ENCODE data around the gene RBM47.
"Not testable (repeated sequence)": the region's sequence is repeated elsewhere in the genome, so short reads cannot be mapped to it uniquely, and the experiment has no call there.

Gene RBM47

DNA sequence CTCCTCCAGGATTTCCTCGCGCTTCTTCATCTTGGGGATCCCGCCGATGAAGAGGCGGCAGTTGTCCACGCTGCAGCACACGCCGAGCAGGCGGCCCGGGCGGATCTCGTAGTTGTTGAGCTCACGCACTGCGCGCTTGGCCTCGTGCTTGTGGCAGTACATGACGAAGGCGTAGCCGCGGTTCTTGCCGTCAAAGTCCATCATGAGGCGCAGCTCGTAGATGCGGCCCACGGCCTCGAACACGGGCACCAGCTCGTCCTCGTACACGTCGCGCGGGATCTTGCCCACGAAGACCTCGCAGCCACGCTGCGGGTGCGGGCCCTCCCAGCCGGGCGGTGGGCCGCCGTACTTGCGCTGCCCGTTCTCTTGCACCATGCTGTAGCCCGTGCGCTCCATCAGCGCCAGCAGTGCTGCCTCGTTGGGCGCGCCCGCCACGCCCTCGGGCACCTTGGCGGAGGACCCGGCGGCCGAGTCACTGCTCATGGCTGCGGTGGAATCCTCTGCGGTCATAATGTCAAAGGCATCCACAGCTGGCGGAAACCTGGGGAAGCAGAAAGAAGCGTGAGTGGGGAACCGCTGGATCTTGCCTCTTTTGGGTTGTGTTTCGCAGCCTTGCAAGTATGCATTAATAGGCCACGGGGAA is 191.2 kb downstream of the RBM47 start:
- no peak for DNase-seq

DNA sequence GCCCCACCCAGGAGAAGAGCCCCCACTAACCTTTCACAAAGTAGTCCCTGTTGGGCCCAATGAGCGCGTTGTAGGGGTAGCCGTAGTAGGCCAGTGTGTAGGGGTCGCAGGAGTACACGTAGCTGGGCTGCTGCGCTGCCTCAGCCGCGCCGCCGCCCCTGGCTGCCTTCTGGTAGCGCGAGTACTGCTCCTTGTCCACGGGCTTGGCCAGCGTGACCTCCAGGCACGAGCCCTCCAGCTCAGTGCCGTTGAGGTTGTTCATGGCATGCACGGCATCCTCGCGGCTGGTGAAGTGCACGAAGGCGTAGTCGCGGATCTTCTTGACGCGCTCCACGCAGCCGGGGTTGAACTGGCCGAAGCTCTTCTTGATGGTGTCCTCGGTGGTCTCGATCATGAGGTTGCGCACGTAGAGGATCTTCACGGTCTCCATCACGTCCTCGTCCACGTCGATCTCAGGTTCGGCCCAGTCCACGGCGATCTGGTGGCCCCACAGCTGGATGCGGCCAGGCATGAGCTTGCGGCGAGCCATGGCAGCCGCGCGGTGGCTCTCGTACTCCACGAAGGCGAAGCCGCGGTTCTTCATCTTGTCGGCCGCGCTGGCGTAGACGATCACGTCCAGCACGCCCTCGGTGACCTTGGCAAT is 191.8 kb downstream of the RBM47 start:
- no peak for DNase-seq

DNA sequence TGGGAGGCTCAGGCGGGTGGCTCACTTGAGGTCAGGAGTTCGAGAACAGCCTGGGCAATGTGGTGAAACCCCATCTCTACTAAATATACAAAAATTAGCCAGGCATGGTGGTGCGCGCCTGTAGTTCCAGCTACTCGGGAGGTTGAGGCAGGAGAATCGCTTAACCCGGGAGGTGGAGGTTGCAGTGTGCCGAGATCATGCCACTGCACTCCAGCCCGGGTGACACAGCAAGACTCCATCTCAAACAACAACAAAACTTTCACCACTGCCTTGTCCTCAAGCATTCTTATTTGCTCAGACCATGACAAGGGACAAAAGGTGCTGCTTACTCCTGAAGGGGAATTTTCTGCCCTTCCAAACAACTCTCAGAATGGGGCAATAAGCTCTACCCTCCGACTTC is 194.4 kb downstream of the RBM47 start:
- not testable (repeated sequence) for DNase-seq

DNA sequence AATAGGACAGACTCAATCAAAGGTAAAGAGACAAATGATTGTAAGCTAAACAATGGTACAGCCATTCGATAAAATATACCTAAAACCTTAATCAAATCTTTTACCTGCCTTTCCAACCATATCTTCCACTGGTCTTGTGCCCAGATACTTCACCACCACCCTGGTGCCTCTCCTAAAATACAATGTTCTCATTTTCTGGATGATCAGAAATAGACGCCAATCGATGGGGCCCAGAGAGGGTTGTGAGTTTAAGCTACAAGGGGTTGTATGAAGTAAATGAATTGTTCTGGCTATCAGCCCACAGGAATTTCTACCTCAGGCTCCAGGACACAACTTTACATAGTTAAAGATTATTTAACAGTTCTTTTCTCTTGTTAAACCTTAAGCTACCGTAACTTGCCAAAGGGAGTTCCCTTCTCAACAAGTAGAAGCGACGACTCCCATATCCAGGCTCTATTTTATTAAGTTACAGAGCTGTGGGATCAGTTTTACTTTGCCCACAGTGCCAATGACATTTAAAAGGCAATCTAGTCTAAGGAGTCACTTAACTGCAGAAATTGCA is 195.5 kb downstream of the RBM47 start:
- no peak for DNase-seq

DNA sequence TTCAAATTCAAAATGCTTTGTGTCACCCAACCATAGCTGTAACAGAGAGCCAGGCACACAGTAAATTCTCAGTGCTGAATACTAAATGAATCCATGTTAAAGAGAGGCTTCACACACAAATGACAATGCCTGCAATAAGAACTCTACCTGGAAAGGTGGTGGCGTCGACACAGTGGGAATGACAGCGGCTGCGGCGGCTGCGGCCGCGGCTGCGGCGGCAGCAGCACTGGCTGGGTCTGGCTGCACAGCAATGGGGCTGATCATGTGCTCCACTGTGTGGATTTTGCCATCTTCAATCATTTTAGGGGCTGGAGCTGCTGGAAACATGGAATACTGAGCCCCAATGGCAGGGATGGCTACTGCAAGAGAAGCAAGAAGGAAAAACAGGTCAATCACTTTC is 197.2 kb downstream of the RBM47 start:
- no peak for DNase-seq

DNA sequence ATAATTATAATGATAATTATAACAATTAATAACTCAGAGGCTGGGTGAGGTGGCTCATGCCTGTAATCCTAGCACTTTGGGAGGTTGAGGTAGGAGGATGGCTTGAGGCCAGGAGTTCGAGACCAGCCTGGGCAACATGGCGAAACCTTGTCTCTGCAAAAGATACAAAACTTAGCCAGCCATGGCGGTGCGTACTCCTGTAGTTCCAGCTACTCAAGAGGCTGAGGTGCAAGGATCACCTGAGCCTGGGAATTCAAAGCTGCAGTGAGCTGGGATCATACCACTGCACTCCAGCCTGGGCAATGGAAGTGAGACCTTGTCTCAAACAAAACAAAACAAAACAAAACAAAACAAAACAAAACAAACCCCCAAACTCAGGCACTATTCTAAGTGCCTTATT is 201.8 kb downstream of the RBM47 start:
- DNase-seq: not testable (repeated sequence)

DNA sequence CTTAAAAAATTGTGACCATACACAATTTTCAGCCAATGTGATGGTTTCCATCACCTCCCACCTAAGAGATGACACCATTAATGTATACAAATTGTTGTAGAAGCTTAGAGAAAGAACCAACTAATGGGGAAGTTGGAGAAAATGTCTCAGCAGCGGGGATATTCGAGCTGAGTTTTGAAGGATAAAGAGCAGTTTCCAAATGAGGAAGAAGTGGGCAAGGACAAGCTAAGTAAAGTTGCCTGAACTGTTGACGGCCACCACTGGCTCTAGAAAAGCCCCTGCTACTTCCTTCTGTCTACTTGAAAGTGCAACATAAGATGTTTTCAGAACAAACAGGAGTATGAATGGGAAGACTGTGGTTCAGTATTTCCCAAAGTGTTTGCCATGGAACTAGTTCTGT is 202.5 kb downstream of the RBM47 start:
- DNase-seq: peak; percentile 80 to 82

DNA sequence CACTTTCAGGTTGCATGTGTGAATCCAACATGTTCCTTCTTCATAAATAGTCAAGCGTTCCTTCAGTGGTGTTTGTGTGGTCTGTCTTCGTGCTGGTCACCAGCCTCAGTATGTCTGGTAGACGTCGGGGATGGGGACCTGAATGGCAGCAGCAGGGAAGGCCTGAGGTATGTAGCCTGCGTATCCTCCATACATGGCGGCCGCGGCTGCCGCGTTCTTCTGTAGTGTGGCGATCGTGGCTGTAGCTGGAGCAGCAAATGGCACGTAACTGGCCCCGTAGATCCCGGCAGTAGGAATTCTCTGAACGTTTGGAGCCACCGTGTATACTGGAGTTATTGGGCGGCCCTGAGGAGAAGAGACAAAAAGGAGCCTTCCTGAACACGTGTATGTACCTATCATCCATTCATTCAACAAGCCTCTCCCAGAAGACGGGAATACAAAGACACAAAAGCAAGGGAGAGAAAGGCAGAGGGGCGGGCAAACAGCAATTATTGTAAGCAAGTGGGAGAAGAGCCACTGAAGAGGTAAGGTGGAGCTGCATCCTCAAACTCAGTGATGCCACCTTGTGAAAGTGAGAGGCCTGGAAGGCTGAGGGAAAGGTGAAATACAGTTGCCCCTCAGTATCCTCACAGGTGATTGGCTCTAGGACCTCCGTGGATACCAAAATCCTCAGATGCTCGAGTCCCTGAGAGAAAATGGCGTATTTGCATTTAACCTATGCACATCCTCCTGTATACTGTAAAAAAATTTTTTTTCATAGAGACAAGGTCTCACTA is 203.7 kb downstream of the RBM47 start:
- DNase-seq: no peak

DNA sequence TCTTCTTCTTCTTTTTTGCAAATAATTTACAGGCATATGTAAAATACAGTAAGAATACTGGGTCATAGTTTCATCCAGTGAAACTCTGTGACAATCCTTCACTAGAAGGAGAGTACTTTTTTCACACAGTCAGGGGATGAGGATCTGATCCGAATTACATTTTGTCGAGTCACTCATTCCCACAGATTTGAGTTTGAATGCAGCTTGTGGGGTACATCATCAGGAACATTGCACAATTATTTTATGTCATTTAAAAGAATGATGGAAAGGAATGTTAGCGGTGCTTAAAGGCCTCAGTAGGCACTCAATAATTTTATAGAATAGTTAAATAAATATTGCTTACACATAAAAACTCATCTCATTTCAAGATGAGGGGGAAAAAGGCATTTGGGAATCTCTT is 205.9 kb downstream of the RBM47 start:
- no peak for DNase-seq

DNA sequence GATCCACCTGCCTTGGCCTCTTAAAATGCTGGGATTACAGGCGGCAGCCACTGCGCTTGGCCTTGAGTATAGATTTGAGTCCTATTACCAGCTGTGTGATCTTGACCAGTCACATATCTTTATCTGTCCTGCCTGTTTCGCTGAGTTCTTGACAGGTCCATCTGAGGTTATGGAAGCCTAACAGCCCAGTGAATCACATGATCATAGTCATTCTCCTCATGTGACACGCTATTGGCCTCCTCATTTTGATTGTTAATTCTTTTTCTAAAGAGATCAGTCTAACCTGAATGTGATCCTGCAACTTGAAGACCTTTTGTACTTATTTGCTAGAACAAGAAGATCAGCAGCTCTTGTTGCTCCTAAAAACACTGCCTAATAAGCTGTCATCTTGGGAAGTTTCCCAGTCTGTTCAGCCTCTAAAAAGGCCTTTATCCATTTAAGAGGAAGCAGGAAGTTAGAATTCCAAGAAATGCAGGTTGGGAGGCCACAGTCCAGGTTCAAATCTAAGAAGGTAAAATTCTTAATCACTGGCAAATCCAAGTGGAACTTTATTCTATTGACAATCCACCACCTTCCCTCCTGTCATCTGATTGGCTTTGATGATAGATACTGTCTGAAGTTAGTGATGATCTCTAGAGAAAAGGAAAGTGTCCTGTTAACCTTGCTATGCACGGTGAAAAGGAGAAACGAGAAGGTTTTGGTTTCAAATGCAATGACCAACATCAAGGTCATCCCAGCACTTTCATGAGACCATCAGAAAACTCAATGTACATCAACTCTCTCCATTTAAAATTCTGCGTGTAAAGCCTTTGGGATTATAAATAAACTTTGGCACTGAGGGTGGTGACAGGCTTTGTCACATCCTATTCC is 207.6 kb downstream of the RBM47 start:
- DNase-seq: no peak

DNA sequence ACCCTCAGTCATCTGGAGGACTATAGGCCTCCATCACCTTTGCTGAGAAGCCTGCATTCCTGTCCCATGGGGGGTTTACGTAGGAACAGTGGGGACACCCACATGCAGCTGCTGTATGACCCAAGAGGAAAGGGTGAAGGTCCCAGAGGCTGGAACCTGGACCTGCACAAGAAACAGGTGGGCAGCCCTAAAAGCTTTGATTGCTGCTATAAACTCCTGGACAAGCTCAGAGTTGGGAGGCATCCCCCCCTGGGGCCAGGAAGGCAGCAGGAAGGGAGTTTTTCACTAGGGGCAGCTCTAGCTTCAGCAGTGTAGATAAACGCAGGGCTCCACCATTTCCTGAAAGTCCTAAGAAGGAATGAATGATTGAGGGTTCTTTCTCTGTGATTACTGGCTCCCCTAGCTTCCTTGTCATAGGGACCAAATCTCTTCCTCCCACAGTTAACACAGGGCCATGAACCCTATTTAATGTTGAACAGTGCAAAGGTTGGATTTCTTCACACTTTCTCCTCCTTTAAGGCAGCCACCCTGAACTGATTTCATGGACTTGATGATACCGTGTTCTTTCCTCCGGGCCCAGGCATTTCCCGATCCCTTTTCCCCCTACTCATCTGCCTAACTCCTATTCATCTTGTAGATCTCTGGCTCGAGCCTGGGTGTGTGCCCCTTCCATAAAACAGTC is 210.3 kb downstream of the RBM47 start:
- no peak for DNase-seq

DNA sequence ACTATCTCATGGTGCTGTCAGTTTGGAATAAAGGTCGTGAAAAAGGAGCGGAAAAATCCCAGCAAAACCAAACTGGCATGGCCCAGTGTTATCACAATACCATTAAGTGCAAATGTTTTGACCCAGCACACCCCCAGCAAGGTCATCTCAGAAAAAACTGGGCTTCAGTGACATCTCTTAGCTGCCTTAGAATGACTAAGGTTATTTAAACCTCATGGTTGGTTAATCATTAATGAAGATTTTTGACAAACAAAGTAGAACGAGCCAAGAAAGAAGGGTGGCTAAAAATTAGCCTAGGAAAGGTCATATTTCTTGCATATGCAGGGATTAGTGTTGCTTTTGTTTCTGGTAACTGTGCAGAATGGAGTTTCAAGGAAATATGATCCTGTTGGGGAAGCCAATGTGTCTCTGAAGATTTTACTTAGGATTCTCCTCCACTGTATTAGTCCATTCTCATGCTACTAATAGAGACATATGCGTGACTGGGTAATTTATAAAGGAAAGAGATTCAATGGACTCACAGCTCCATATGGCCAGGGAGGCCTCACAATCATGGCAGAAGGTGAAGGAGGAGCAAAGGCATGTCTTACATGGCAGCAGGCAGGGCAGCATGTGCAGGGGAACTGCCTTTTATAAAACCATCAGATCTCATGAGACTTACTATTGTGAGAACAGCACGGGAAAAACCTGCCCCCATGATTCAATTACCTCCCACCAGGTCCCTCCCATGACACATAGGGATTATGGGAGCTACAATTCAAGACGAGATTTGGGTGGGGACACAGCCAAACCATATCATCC is 211.0 kb downstream of the RBM47 start:
- no peak for DNase-seq

DNA sequence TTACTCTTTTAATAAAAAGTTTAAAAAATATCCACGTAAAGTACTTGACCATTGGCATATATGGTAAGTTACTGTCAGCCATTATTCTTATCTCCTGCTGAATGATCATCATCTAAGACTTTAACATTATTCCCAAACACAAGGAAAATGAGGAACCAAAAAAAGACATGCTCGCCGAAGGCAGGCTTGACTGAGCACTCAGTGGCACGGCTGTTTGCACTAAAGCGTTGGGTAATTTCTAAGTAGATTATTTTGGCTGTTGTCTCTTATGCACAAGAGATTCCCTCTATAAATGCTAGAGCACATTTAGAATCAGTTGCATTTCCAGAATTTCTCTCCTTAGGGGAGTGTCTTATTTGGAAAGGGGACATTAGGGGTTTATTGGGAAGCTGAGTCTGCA is 211.7 kb downstream of the RBM47 start:
- DNase-seq: no peak

DNA sequence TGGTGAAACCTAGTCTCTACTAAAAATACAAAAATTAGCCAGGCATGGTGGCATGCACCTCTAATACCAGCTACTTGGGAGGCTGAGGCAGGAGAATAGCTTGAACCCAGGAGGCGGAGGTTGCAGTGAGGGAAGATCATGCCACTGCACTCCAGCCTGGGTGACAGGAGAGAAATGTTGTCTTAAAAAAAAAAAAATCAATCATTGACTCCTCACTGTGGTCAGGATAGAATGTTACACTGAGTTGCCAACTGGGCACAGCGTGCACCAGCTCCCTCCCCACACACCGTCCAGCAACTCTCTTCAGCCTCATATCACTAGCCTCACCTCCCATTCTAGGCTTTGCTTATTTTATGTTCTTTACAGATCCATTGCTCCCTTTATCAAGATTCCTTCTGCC is 215.0 kb downstream of the RBM47 start:
- DNase-seq: no peak

DNA sequence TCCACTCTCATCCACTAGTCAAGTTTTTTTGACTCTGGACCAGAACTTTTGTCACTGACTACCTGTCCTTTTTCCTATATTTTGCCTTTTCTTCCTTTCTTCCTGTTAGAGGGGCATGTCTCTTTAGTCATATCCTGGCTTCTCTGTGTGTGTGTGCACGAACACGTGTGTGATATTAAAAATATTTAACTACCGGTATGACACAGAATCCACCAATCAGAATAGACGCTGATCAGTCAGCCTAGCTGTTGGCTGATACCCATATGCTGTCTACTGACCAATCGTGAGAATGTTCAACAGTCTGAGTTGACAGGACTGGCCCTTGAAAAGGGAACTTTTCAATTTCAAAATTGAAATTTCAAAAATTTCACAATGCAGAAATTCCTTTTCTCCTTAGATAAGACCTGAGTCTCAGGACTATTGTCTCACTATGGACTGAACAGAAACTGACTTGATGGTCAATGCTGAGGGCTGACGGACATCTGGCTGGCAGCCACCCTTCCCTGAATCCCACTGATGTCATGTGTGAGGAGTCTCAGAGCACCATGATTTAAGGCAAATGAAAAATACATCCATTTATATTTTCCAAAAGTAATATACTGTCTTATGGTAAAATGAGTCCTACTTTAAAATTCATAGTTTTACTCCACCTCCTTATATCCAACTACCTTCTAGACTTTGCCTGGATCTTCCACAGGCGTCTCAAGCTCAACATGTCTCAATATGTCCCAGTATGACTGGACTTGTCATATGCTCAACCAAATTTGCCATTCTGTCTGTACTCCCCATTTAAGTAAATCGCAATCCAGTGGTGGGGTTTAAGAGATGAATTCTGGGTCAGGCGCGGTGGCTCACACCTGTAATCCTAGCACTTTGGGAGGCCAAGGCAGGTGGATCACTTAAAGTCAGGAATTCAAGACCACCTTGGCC is 216.5 kb downstream of the RBM47 start:
- DNase-seq: peak in 1 of 2 donors; percentile 14

DNA sequence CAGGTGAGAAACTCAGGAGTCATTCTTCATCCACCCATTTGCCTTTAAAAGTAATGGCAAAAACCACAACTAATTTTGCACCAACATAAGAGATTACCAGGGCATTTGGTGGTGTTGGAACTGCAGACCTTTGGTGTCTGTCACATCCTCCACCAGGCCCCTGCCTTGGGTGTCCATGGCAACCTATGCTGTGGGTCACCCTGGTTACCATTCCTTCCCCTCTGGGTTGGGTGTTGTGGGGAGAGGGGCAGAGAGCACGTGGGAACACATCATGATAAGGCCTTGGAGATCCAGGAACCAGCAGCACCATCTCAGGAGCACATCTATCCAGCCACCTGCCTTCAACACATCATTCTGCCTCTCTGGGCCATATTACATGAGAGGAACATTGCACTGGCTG is 217.3 kb downstream of the RBM47 start:
- DNase-seq: no peak

DNA sequence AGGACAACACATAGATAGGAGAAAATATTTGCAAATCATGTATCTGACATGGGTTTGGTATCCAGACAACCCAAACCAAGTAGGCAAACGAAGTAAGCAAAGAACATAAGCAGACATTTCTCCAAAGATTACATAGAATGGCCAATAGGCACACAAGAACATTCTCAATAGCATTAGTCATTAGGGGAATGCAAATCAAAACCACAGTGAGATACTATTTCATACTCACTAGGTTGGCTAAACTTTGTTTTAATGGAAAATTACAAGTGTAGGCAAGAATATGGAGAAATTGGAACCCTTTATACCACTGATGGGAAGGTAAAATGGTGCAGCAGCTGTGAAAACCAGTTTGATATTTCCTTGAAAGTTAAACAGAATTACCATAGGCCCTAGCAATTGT is 219.8 kb downstream of the RBM47 start:
- DNase-seq: no peak

DNA sequence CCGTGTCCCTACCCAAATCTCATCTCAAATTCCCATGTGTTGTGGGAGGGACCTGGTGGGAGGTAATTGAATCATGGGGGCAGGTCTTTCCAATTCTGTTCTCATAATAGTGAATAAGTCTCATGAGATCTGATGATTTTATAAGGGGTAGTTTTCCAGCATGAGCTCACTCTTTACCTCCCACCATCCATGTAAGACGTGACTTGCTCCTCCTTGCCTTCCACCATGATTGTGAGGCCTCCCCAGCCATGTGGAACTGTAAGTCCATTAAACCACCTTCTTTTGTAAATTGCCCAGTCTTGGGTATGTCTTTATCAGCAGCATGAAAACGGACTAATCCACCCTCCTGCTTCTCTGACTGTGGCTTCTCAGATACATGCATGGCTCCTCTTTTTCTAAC is 222.2 kb downstream of the RBM47 start:
- not testable (repeated sequence) for DNase-seq

DNA sequence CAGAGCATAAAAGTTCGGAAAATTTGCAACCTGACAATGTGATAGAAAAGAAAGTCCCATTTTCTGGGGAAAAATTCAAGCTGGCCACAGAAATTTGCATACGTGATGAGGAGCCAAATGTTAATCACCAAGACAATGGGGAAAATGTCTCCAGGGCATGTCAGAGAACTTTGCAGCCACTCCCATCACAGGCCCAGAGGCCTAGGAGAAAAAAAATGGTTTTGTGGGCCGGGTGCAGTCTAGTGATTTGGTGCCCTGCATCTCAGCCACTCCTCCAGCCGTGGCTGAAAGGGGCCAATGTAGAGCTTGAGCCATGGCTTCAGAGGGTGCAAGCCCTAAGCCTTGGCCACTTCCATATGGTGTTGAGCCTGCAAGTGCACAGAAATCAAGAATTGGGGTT is 223.3 kb downstream of the RBM47 start:
- DNase-seq: no peak

DNA sequence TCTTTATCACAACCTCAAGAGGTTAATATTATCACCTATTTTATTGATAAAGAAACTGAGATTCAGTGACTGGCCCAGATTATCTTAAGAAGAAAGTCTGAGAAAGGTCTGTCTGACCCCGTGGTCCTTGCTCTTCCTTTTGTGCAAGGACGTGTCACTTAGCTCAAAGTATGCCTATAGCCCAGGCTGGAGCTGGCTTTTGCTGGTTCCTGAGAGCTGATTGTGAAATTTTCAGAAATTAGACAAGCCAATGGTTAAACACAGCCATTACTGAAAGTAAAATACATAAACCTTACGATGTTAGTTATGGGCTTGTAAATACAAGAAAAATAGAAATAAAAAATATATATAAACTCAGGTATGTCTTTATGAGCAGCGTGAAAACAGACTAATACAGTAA is 224.5 kb downstream of the RBM47 start:
- no peak for DNase-seq
